ENCODE results near the gene ORC5. TPM values are rescaled to one million over a fixed set of nuclear protein-coding genes. Genes with fewer than 3 reads are reported as not detected.
"Not testable (repeated sequence)": the region's sequence is repeated elsewhere in the genome, so short reads cannot be mapped to it uniquely, and the experiment has no call there.

The ORC5 gene
- total and polyA plus RNA-seq, 2 experiments from 2014 or later: 10.9 to 89.0 TPM

DNA sequence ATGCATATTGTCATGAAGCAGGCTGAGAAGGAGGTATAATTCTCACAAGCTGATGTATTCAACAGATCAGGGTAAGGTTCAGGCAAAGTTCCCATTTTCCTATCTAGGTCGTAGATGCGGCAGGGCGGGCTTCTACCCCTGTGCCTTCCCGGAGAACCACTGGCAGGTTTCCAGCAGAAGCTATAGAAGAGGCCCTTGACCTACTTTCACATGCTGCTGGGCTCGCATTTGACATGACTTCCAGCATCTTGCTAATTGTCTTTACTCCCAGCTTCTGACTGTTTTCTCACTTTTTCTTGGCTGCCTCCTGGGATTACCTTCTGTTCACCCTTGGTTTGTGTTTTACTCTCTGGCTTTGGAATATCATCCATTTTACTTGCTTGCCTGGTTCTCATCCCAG is 32.6 kb upstream of the ORC5 start:
- Mint-ChIP-seq H3K27me3 (ENCODE audit: insufficient read depth, low read depth, poor library complexity) (peaks cover 2% of the 10 kb centered on the region), H3K36me3 (ENCODE audit: low read depth) (no peaks in the 10 kb centered on the region), H3K27ac (no peak overlapping the region), H3K9me3 (no peaks in the 10 kb centered on the region), H3K4me3 (no peak overlapping the region), H3K4me1 (no peaks in the 10 kb centered on the region)
- no peak for TF ChIP-seq CREB1 (CRISPR knock-in tag; IDR thresholded peaks at IDR 0.05; ENCODE audit: low read depth)
- no peaks in the 10 kb centered on the region for H3K27me3 ChIP-seq (ENCODE audit: insufficient read depth)
- no peaks in the 10 kb centered on the region for H4K20me1 ChIP-seq (replicated peaks; ENCODE audit: insufficient read depth)
- H3K27ac ChIP-seq (ENCODE audit: low read depth): no peak overlapping the region
- H3K36me3 ChIP-seq (ENCODE audit: insufficient read depth): no peaks in the 10 kb centered on the region
- ATAC-seq (no peak), DNase-seq (ENCODE audit: low spot score) (no peak)
- no peaks in the 10 kb centered on the region for H3K79me2 ChIP-seq (replicated peaks; ENCODE audit: insufficient read depth)
- H3K9me2 ChIP-seq (ENCODE audit: insufficient read depth): no peaks in the 10 kb centered on the region
- no peak overlapping the region for H3K4me2 ChIP-seq
- no peak overlapping the region for H3K4me3 ChIP-seq
- no peaks in the 10 kb centered on the region for H3K4me1 ChIP-seq (ENCODE audit: insufficient read depth)
- no peak overlapping the region for H2AFZ ChIP-seq
- no peaks in the 10 kb centered on the region for H3F3A ChIP-seq (replicated peaks; ENCODE audit: low read depth)

DNA sequence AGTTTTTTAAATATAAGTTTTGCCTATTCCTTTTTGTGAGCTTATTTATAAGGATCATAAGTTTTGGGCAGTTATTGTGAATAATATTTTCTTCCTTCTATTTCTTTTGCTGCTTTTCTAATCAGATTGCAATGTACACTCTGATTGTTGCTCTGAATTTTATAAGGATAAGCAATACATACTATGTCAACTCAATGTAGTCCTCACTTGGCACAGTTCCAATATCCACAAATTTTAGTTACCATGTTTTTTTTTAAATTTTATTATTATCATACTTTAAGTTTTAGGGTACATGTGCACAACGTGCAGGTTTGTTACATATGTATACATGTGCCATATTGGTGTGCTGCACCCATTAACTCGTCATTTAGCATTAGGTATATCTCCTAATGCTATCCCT is 27.2 kb upstream of the ORC5 start:
- ATAC-seq; H3K4me1 Mint-ChIP-seq; H3K4me3 Mint-ChIP-seq; H3K27me3 Mint-ChIP-seq (ENCODE audit: insufficient read depth, low read depth, poor library complexity); H3K4me1 ChIP-seq (ENCODE audit: insufficient read depth); H2AFZ ChIP-seq; H3K27me3 ChIP-seq (ENCODE audit: insufficient read depth); H3K27ac Mint-ChIP-seq; H3K4me3 ChIP-seq; H4K20me1 ChIP-seq (replicated peaks; ENCODE audit: insufficient read depth); H3K27ac ChIP-seq (ENCODE audit: low read depth); H3K36me3 ChIP-seq (ENCODE audit: insufficient read depth); H3F3A ChIP-seq (replicated peaks; ENCODE audit: low read depth); H3K36me3 Mint-ChIP-seq (ENCODE audit: low read depth); H3K79me2 ChIP-seq (replicated peaks; ENCODE audit: insufficient read depth); H3K9me2 ChIP-seq (ENCODE audit: insufficient read depth); H3K9me3 Mint-ChIP-seq; H3K4me2 ChIP-seq; DNase-seq (ENCODE audit: low spot score): not testable (repeated sequence)

DNA sequence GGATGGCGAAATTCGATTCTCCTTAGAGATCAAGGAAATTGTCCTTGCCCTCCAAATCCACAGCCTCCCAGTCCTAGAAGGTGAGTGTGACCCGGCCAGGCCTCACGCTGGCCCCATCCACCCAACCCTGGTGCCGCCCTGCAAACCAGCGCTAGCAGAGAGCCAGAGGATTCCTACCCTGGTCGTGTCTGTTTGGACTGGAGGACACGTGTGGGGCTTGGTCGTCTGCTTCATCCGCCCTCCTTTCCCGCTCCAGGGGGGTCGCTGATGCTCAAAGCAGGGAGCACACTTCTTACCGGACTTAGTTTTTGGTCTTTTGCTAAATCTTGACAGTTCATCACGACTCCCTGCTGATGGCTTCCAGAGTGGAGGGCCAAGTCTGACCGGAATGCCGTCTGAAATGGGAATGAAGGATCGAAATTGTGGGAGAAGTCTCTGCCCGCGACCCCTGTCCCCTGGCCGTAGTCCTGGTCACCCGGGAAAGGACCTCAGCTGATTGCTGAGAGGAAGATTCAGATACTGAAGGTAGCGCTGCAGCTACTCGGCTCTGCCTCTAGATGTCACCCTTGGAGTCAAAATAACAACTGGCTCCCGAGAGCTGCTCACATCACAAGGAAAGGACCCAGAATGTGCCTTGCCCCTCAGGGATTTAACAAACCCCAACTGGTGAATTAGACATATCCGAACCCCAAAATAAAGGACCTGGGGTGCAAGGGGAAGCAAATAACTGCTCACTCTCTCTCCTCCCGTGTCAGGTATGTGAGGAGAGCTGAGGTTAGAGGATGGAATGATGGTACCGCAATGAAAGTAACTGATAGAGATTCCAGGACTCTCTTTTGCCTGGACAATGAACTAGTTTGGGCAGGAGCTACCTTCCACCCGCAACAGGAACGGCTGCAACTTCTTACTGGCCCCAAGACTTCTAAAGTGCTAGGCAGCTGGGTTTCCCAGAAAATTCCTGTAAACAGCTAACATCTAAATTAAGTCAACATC is 23.5 kb upstream of the ORC5 start:
- no peak overlapping the region for H3K27ac Mint-ChIP-seq
- Histone ChIP-seq H3K79me2 (replicated peaks; ENCODE audit: insufficient read depth) (no peaks in the 10 kb centered on the region), H3K27me3 (ENCODE audit: insufficient read depth) (no peaks in the 10 kb centered on the region), H3K4me2 (peak overlapping the region; percentile 73), H3K4me3 (peak overlapping the region; percentile 43), H2AFZ (peak overlapping the region; percentile 93), H3K4me1 (ENCODE audit: insufficient read depth) (no peaks in the 10 kb centered on the region), H3K27ac (ENCODE audit: low read depth) (no peak overlapping the region), H3F3A (replicated peaks; ENCODE audit: low read depth) (no peaks in the 10 kb centered on the region), H4K20me1 (replicated peaks; ENCODE audit: insufficient read depth) (no peaks in the 10 kb centered on the region), H3K9me2 (ENCODE audit: insufficient read depth) (no peaks in the 10 kb centered on the region), H3K36me3 (ENCODE audit: insufficient read depth) (no peaks in the 10 kb centered on the region)
- peak; percentile 98 for ATAC-seq
- H3K4me3 Mint-ChIP-seq: peak overlapping the region; percentile 55; the same call in 2 of the 3 replicates
- H3K9me3 Mint-ChIP-seq: no peaks in the 10 kb centered on the region
- H3K4me1 Mint-ChIP-seq: no peaks in the 10 kb centered on the region
- DNase-seq (ENCODE audit: low spot score): peak; percentile 91
- peaks cover 2% of the 10 kb centered on the region for H3K27me3 Mint-ChIP-seq (ENCODE audit: insufficient read depth, low read depth, poor library complexity)
- TF ChIP-seq, protein P1, sequence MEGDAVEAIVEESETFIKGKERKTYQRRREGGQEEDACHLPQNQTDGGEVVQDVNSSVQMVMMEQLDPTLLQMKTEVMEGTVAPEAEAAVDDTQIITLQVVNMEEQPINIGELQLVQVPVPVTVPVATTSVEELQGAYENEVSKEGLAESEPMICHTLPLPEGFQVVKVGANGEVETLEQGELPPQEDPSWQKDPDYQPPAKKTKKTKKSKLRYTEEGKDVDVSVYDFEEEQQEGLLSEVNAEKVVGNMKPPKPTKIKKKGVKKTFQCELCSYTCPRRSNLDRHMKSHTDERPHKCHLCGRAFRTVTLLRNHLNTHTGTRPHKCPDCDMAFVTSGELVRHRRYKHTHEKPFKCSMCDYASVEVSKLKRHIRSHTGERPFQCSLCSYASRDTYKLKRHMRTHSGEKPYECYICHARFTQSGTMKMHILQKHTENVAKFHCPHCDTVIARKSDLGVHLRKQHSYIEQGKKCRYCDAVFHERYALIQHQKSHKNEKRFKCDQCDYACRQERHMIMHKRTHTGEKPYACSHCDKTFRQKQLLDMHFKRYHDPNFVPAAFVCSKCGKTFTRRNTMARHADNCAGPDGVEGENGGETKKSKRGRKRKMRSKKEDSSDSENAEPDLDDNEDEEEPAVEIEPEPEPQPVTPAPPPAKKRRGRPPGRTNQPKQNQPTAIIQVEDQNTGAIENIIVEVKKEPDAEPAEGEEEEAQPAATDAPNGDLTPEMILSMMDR (conservative IDR thresholded peaks at IDR 0.05; ENCODE audit: low read depth in 2 of 2): peak; percentile 80 to 88
- TF ChIP-seq, protein P2, sequence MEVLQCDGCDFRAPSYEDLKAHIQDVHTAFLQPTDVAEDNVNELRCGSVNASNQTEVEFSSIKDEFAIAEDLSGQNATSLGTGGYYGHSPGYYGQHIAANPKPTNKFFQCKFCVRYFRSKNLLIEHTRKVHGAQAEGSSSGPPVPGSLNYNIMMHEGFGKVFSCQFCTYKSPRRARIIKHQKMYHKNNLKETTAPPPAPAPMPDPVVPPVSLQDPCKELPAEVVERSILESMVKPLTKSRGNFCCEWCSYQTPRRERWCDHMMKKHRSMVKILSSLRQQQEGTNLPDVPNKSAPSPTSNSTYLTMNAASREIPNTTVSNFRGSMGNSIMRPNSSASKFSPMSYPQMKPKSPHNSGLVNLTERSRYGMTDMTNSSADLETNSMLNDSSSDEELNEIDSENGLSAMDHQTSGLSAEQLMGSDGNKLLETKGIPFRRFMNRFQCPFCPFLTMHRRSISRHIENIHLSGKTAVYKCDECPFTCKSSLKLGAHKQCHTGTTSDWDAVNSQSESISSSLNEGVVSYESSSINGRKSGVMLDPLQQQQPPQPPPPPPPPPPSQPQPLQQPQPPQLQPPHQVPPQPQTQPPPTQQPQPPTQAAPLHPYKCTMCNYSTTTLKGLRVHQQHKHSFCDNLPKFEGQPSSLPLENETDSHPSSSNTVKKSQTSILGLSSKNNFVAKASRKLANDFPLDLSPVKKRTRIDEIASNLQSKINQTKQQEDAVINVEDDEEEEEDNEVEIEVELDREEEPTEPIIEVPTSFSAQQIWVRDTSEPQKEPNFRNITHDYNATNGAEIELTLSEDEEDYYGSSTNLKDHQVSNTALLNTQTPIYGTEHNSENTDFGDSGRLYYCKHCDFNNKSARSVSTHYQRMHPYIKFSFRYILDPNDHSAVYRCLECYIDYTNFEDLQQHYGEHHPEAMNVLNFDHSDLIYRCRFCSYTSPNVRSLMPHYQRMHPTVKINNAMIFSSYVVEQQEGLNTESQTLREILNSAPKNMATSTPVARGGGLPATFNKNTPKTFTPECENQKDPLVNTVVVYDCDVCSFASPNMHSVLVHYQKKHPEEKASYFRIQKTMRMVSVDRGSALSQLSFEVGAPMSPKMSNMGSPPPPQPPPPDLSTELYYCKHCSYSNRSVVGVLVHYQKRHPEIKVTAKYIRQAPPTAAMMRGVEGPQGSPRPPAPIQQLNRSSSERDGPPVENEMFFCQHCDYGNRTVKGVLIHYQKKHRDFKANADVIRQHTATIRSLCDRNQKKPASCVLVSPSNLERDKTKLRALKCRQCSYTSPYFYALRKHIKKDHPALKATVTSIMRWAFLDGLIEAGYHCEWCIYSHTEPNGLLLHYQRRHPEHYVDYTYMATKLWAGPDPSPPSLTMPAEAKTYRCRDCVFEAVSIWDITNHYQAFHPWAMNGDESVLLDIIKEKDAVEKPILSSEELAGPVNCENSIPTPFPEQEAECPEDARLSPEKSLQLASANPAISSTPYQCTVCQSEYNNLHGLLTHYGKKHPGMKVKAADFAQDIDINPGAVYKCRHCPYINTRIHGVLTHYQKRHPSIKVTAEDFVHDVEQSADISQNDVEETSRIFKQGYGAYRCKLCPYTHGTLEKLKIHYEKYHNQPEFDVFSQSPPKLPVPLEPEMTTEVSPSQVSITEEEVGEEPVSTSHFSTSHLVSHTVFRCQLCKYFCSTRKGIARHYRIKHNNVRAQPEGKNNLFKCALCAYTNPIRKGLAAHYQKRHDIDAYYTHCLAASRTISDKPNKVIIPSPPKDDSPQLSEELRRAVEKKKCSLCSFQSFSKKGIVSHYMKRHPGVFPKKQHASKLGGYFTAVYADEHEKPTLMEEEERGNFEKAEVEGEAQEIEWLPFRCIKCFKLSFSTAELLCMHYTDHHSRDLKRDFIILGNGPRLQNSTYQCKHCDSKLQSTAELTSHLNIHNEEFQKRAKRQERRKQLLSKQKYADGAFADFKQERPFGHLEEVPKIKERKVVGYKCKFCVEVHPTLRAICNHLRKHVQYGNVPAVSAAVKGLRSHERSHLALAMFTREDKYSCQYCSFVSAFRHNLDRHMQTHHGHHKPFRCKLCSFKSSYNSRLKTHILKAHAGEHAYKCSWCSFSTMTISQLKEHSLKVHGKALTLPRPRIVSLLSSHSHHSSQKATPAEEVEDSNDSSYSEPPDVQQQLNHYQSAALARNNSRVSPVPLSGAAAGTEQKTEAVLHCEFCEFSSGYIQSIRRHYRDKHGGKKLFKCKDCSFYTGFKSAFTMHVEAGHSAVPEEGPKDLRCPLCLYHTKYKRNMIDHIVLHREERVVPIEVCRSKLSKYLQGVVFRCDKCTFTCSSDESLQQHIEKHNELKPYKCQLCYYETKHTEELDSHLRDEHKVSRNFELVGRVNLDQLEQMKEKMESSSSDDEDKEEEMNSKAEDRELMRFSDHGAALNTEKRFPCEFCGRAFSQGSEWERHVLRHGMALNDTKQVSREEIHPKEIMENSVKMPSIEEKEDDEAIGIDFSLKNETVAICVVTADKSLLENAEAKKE (CRISPR knock-in tag; IDR thresholded peaks at IDR 0.05): 0 out of 2 replicates have a peak, but pooled peaks have one; percentile 20
- TF ChIP-seq EZH2 (IDR thresholded peaks at IDR 0.05; ENCODE audit: low read depth, unreplicated experiment): no peak
- no peaks in the 10 kb centered on the region for H3K36me3 Mint-ChIP-seq (ENCODE audit: low read depth)
